GM12892 (cell line): Measurements from ENCODE around the gene DUSP3.

Experiments used
- DNase-seq: peaks from one replicate; pipeline ENCODE4 v3.0.0; 2011; ENCODE audit not compliant: insufficient read length
- FAIRE-seq: peaks from 2 replicates; lab custom pipeline; 2011; peaks lifted over from hg19 to GRCh38; lab: Jason Lieb, UNC
- POLR2A ChIP-seq: IDR thresholded peaks from 2 replicates; pipeline ENCODE4 v1.6.1; 2011; ENCODE audit warnings: low read depth, low read length, control low read depth
- POLR2AphosphoS5 ChIP-seq: IDR thresholded peaks from 2 replicates; pipeline ENCODE4 v1.6.1; 2011; ENCODE audit warnings: low read depth, low read length, control low read depth
- TAF1 ChIP-seq: IDR thresholded peaks from 2 replicates; pipeline ENCODE4 v1.6.1; 2011; ENCODE audit warnings: low read depth, mild to moderate bottlenecking, control low read depth, low read length, borderline replicate concordance

DUSP3 gene

GRCh38 chr17:43758497-43759174 is 20.1 kb downstream of the DUSP3 start, which contains the start of gene SOST:
TSS of gene SOST (minus strand) at chr17:43758791. CDS start at chr17:43758741, 50 bp downstream.
- no peak for TF ChIP-seq TAF1
- no peak for TF ChIP-seq POLR2A
- TF ChIP-seq POLR2AphosphoS5 = no peak
- DNase-seq = no peak

GRCh38 chr17:43758086-43758485 is 20.7 kb downstream of the DUSP3 start:
- FAIRE-seq = no peak
- no peak for TF ChIP-seq POLR2A
- TF ChIP-seq POLR2AphosphoS5 = no peak
- no peak for TF ChIP-seq TAF1
- no peak for DNase-seq

More at GRCh38 chr17:43758497-43759174, 20.1 kb downstream of the DUSP3 start, which contains the start of gene SOST:
- FAIRE-seq = no peak

GRCh38 chr17:43757171-43757660 is 21.6 kb downstream of the DUSP3 start:
- FAIRE-seq (no peak), DNase-seq (no peak)
- TF ChIP-seq POLR2AphosphoS5 = no peak
- no peak for TF ChIP-seq TAF1
- no peak for TF ChIP-seq POLR2A

GRCh38 chr17:43756201-43756600 is 22.6 kb downstream of the DUSP3 start:
- FAIRE-seq = no peak
- no peak for DNase-seq
- no peak for TF ChIP-seq POLR2AphosphoS5

GRCh38 chr17:43755389-43755875 is 23.3 kb downstream of the DUSP3 start:
- TF ChIP-seq POLR2A (no peak), TAF1 (no peak)
- FAIRE-seq (no peak), DNase-seq (no peak)

GRCh38 chr17:43754947-43755346 is 23.8 kb downstream of the DUSP3 start:
- no peak for FAIRE-seq
- DNase-seq = no peak
- TF ChIP-seq POLR2AphosphoS5 (no peak), TAF1 (no peak), POLR2A (no peak)

GRCh38 chr17:43753493-43754129 is 25.2 kb downstream of the DUSP3 start:
- DNase-seq = no peak
- FAIRE-seq = no peak

GRCh38 chr17:43750153-43750552 is 28.6 kb downstream of the DUSP3 start:
- no peak for DNase-seq
- FAIRE-seq = no peak
- no peak for TF ChIP-seq TAF1
- TF ChIP-seq POLR2A = no peak
- no peak for TF ChIP-seq POLR2AphosphoS5

More at GRCh38 chr17:43753493-43754129, 25.2 kb downstream of the DUSP3 start:
- TF ChIP-seq POLR2AphosphoS5 = no peak
- no peak for TF ChIP-seq POLR2A
- TF ChIP-seq TAF1 = no peak

- DNase-seq = no peak
- no peak for FAIRE-seq
- no peak for TF ChIP-seq POLR2A
These were observed 33.2 kb downstream of the DUSP3 start for GRCh38 chr17:43745541-43745940.

GRCh38 chr17:43741636-43742035 is 37.1 kb downstream of the DUSP3 start:
- no peak for TF ChIP-seq POLR2A
- no peak for TF ChIP-seq POLR2AphosphoS5
- no peak for TF ChIP-seq TAF1
- DNase-seq = no peak
- FAIRE-seq = no peak

GRCh38 chr17:43740541-43740940 is 38.2 kb downstream of the DUSP3 start:
- DNase-seq (no peak), FAIRE-seq (no peak)
- TF ChIP-seq POLR2AphosphoS5 (no peak), POLR2A (no peak), TAF1 (no peak)

- FAIRE-seq (no peak), DNase-seq (no peak)
- TF ChIP-seq TAF1 = no peak
- TF ChIP-seq POLR2AphosphoS5 = no peak
- no peak for TF ChIP-seq POLR2A
These were observed 41.1 kb downstream of the DUSP3 start for GRCh38 chr17:43737722-43738121.
